Activated naive CD4-positive, alpha-beta T cell treated with anti-CD3 and anti-CD28 coated beads, Interleukin-2, amount 10 ng/mL, durations not matched to agents 5 hours and 36 hours (primary cell): Measurements from ENCODE around the gene SCART1. TPM values are rescaled to one million over a fixed set of nuclear protein-coding genes. Genes with fewer than 3 reads are reported as not detected.

ENCODE experiments used
- total RNA-seq, 2 experiments: library from RNA; stranded (reverse); gene quantifications; one replicate each; pipeline ENCODE4 v1.2.3, GENCODE V29; 2021

SCART1 gene
- total RNA-seq, result 1 to 10 TPM; 2.5 to 3.3 TPM

DNA sequence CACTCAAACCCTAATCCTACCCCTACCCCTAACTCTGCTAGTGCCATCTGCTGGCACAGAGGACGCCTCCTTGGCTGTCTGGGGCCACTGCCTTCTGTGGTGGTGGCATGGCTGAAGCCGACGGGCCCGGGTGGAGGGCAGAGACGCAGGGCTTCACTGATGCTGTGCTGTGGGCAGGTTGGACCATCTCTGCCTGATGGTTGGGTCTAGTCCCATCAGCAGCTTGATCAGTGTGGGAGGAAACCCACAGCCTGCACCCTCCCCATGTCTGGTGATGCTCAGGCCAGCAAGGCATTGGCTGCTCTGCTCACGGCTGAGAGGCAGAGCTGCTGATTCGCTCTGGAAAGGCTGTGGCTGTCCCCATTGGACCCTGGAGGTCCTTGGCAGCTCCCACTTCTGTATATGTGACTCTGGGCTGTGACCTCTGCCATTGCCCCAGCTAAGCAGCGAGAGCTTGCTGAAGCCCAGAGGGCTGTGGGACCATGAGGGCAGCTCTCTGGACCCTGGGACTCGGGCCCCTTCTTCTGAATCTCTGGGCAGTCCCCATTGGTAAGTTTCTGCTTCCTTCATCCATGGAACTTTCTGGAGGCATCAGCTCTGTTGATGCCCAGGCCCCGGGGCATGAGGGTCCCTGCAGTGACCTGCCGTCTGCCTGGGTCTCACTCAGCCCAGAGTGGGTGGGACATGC lies at the start of gene SCART1:
Gene SCART1 (plus strand): TSS at position 430 of the 688 bp plus-strand sequence. CDS start 53 bp downstream, at position 483.

DNA sequence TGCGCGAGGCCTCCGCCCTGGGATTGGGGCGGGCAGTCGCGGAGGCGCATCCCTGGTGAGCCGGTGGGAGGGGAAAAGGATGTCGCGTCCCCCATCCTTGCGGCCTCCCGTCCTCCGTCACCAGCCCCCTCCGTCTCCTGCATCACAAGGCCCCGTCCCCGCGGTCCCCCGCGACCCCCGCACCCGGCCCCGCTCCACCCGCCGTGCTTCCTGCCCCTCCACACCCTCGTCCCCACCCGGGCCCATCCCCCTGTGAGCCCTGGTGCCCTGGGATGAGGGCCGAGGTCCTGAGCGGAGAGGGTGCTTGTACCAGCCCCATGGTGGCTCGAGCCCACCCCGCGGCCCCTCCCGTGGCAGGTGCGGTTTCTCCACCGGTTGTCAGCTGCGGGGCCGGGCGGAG lies 29.1 kb upstream of the SCART1 start, which contains the start of gene SPRN:
Gene SPRN (minus strand): TSS at position 25 of the 400 bp plus-strand sequence. CDS start 944 bp downstream, outside the sequence.

Other genes with a start within 250 kb of the SCART1 start
- not detected for gene UTF1, start 223.7 kb upstream of the SCART1 start, total RNA-seq
- gene VENTX, start 216.1 kb upstream of the SCART1 start, total RNA-seq, result not detected
- 100 to 1,000 TPM in 1 of 2 experiments, 10 to 100 TPM in 1; 91.0 to 101 TPM for gene ADAM8, start 177.1 kb upstream of the SCART1 start, total RNA-seq
- 10 to 100 TPM; 55.9 to 61.1 TPM for gene TUBGCP2, start 145.1 kb upstream of the SCART1 start, total RNA-seq
- gene ZNF511, start 145.0 kb upstream of the SCART1 start, total RNA-seq, result 10 to 100 TPM; 44.5 to 48.9 TPM
- not detected for gene CALY, start 117.0 kb upstream of the SCART1 start, total RNA-seq
- not detected for gene PRAP1, start 106.6 kb upstream of the SCART1 start, total RNA-seq
- gene FUOM, start 95.9 kb upstream of the SCART1 start, total RNA-seq, result 10 to 100 TPM; 15.6 to 19.1 TPM
- gene ECHS1, start 80.6 kb upstream of the SCART1 start, total RNA-seq, result 10 to 100 TPM; 33.8 to 35.3 TPM
- 1 to 10 TPM; 5.5 to 6.3 TPM for gene PAOX, start 74.7 kb upstream of the SCART1 start, total RNA-seq
- gene MTG1, start 59.8 kb upstream of the SCART1 start, total RNA-seq, result 10 to 100 TPM; 44.6 to 50.0 TPM
- not detected for gene SPRN, start 29.3 kb upstream of the SCART1 start, total RNA-seq
- gene CYP2E1, start 73.4 kb downstream of the SCART1 start, total RNA-seq, result under 1 TPM in 1 of 2 experiments, not detected in 1; 0.30 TPM
- not detected for gene SYCE1, start 111.6 kb downstream of the SCART1 start, total RNA-seq
- gene FRG2B, start 172.8 kb downstream of the SCART1 start, total RNA-seq, result not detected